RWPE2 (cell line): ENCODE measurements around the gene LRRC74B.
A peak's percentile ranks its signal among the peaks of the same experiment; 100 is the strongest.

ENCODE experiments used
- ATAC-seq: fragments of 200-7000 bp; cut with Tn5 transposase; 3 replicates; pipeline ENCODE4 v1.9.1; 2021; ENCODE audit warnings: low read depth
- DNase-seq: peaks from one replicate; pipeline ENCODE4 v3.0.0-alpha.2; 2020; ENCODE audit warnings: low spot score
- H3K27ac ChIP-seq: fragments of 450-650 bp; 2 replicates; pipeline ENCODE4 v1.5.1; 2017; ENCODE audit warnings: mild to moderate bottlenecking; ENCODE audit not compliant: poor library complexity, severe bottlenecking
- H3K27me3 ChIP-seq: fragments of 250-450 bp; sonication (Bioruptor Pico); 2 replicates; pipeline ENCODE4 v1.5.1; 2021; ENCODE audit warnings: mild to moderate bottlenecking, moderate library complexity; ENCODE audit not compliant: insufficient read depth, poor library complexity, severe bottlenecking
- H3K36me3 ChIP-seq: fragments of 250-450 bp; sonication (Bioruptor Pico); 2 replicates; pipeline ENCODE4 v1.5.1; 2020; ENCODE audit warnings: low read depth, mild to moderate bottlenecking, moderate library complexity
- H3K4me1 ChIP-seq: fragments of 250-450 bp; sonication (Bioruptor Pico); 2 replicates; pipeline ENCODE4 v1.5.1; 2021; ENCODE audit warnings: mild to moderate bottlenecking, moderate library complexity; ENCODE audit not compliant: insufficient read depth, poor library complexity, severe bottlenecking
- H3K4me3 ChIP-seq: fragments of 250-450 bp; sonication (Bioruptor Pico); 2 replicates; pipeline ENCODE4 v1.5.1; 2021; ENCODE audit warnings: mild to moderate bottlenecking, moderate library complexity; ENCODE audit not compliant: severe bottlenecking
- H3K9me3 ChIP-seq: fragments of 250-450 bp; sonication (Bioruptor Pico); 2 replicates; pipeline ENCODE4 v1.5.1; 2021; ENCODE audit warnings: mild to moderate bottlenecking, moderate library complexity; ENCODE audit not compliant: severe bottlenecking
- CTCF ChIP-seq: fragments of 450-650 bp; IDR thresholded peaks from one replicate; pipeline ENCODE4 v1.5.1; 2017; ENCODE audit warnings: mild to moderate bottlenecking, moderate library complexity; ENCODE audit not compliant: poor library complexity, severe bottlenecking

Gene LRRC74B

GRCh38 chr22:21022507-21022906, 23.2 kb upstream of the LRRC74B start:
- DNase-seq (no peak), ATAC-seq (no peak)
- TF ChIP-seq CTCF = no peak
- no peak overlapping the region for H3K27ac ChIP-seq
- no peak overlapping the region for H3K4me3 ChIP-seq
- H3K9me3 ChIP-seq = no peaks in the 10 kb centered on the region
- H3K36me3 ChIP-seq = no peaks in the 10 kb centered on the region
- peaks cover 26% of the 10 kb centered on the region for H3K4me1 ChIP-seq
- no peaks in the 10 kb centered on the region for H3K27me3 ChIP-seq

GRCh38 chr22:21022955-21023614, 22.7 kb upstream of the LRRC74B start:
- Histone ChIP-seq H3K36me3 (no peaks in the 10 kb centered on the region), H3K4me1 (peaks cover 30% of the 10 kb centered on the region), H3K27me3 (no peaks in the 10 kb centered on the region), H3K27ac (no peak overlapping the region), H3K9me3 (no peaks in the 10 kb centered on the region), H3K4me3 (no peak overlapping the region)
- no peak for DNase-seq
- ATAC-seq = no peak
- TF ChIP-seq CTCF = no peak

GRCh38 chr22:21025266-21025665, 20.5 kb upstream of the LRRC74B start:
- Histone ChIP-seq H3K27me3 (no peaks in the 10 kb centered on the region), H3K27ac (peak overlapping the region; percentile 59), H3K36me3 (no peaks in the 10 kb centered on the region), H3K9me3 (no peaks in the 10 kb centered on the region), H3K4me1 (peaks cover 30% of the 10 kb centered on the region), H3K4me3 (no peak overlapping the region)
- no peak for TF ChIP-seq CTCF
- ATAC-seq = peak; percentile 18; the same call in 1 of the 3 replicates
- DNase-seq = peak; percentile 51

- peak overlapping the region; percentile 59 for H3K27ac ChIP-seq
- H3K4me1 ChIP-seq = peaks cover 30% of the 10 kb centered on the region
- DNase-seq (peak; percentile 62), ATAC-seq (peak; percentile 57)
- H3K36me3 ChIP-seq = no peaks in the 10 kb centered on the region
- H3K4me3 ChIP-seq = no peak overlapping the region
- H3K27me3 ChIP-seq = no peaks in the 10 kb centered on the region
- no peak for TF ChIP-seq CTCF
- H3K9me3 ChIP-seq = no peaks in the 10 kb centered on the region
These were observed 19.7 kb upstream of the LRRC74B start for GRCh38 chr22:21025763-21026755.
